Adrenal gland (tissue), 12 donors: ENCODE measurements around the gene SLC4A7. TPM values are rescaled to one million over a fixed set of nuclear protein-coding genes. Genes with fewer than 3 reads are reported as not detected.
"Not testable (repeated sequence)": the region's sequence is repeated elsewhere in the genome, so short reads cannot be mapped to it uniquely, and the experiment has no call there.

Source experiments
- DNase-seq, 7 donors: peaks; one replicate each; pipeline ENCODE4 v3.0.0-alpha.2; 2019 to 2020
- H3K27ac ChIP-seq, 5 donors: fragments of 200-600 bp; sonication (generic) in 4 of 5; 1 replicate in 3 of 5; 2 replicates in 2 of 5; pipeline versions ENCODE4 v1.5.1 to v1.8.0; 2016 to 2020; ENCODE audit warnings: mild to moderate bottlenecking in 1 of 5
- H3K27me3 ChIP-seq: fragments of 200-600 bp; 2 replicates; pipeline ENCODE4 v1.8.0; 2021
- H3K36me3 ChIP-seq, 2 donors: fragments of 200-600 bp; replicated peaks in 1 of 2; 1 replicate in 1 of 2; 2 replicates in 1 of 2; pipeline versions ENCODE4 v1.5.1 to v1.8.0; 2018 to 2022
- H3K4me1 ChIP-seq, 2 donors: fragments of 200-600 bp; replicated peaks in 1 of 2; 1 replicate in 1 of 2; 2 replicates in 1 of 2; pipeline versions ENCODE4 v1.5.1 to v1.8.0; 2018 to 2021
- H3K4me3 ChIP-seq, 4 donors: fragments of 200-600 bp; sonication (generic) in 3 of 4; one replicate each; pipeline ENCODE4 v1.5.1; 2016 to 2018
- H3K9me3 ChIP-seq, 3 donors: fragments of 200-600 bp; sonication (generic) in 1 of 3; replicated peaks in 1 of 3; 1 replicate in 2 of 3; 2 replicates in 1 of 3; pipeline versions ENCODE4 v1.5.1 to v1.8.0; 2016 to 2021
- CTCF ChIP-seq, 6 experiments: fragments of 450-650 bp in 4 of 6; fragments of 200-600 bp in 2 of 6; sonication (generic) in 1 of 6; IDR thresholded peaks; 1 replicate in 5 of 6; 2 replicates in 1 of 6; pipeline versions ENCODE4 v1.5.1 to v1.8.0; 2016 to 2021; ENCODE audit warnings: antibody characterized with exemption in 6 of 6, mild to moderate bottlenecking in 2 of 6, moderate library complexity in 1 of 6
- POLR2A ChIP-seq, 2 donors: fragments of 450-650 bp; IDR thresholded peaks; one replicate each; pipeline ENCODE4 v1.6.1; 2017; ENCODE audit warnings: antibody characterized with exemption in 2 of 2, mild to moderate bottlenecking in 2 of 2, moderate library complexity in 1 of 2
- WGBS, 4 donors: extraction: QIAGEN DNeasy Blood & Tissue Kit in 2 of 4; methylation state at CpG; one replicate each; pipeline versions ENCODE4 v1.1.5 to v1.1.7; 2013 to 2017; 5-methylcytosine and 5-hydroxymethylcytosine counted together
- intact Hi-C, 2 donors: fragments of 100-400 bp; cut with DNase I; formaldehyde crosslinking; loops; one replicate each; pipeline versions ENCODE4 v1.14.1 to v1.15.0; 2022 to 2023
- polyA plus RNA-seq, 3 donors: library from polyadenylated mRNA; stranded (reverse); fragments of 200-250 nt in 2 of 3; fragments of 350-450 nt in 1 of 3; fragmentation: Illumina TruSeq in 1 of 3; extraction: RNeasy Lipid Tissue Mini Kit (QIAGEN cat#74804) in 1 of 3; gene quantifications; one replicate each; pipeline ENCODE4 v1.2.3, GENCODE V29; 2013 to 2014
- total RNA-seq, 9 donors: library from RNA; depleted of rRNA in 4 of 9; stranded (reverse); fragments of >200 nt in 4 of 9; fragments of 120-200 nt in 1 of 9; fragmentation: NEBNext Ultra II Directional in 1 of 9; extraction: Animal tissue kit (Norgen Biotek cat#: 25700) in 1 of 9; gene quantifications; one replicate each; pipeline versions ENCODE4 v1.1.0 to v1.2.4, GENCODE V29; 2013 to 2023
- donor health status: healthy with polysubstance abuse.
- donor health status: Bipolar disorder and iron deficiency.
- donor health status: DM: yes; HTN: yes; CAD: no.
- donor health status: DM: no; HTN: no; CAD: no.
- donor health status: DM: no; HTN: no; CAD: no.
- donor health status: DM: yes; HTN: yes; CAD: no.

The SLC4A7 gene
- total and polyA plus RNA-seq, 12 donors = 2.7 to 34.5 (median 11.6) TPM

DNA sequence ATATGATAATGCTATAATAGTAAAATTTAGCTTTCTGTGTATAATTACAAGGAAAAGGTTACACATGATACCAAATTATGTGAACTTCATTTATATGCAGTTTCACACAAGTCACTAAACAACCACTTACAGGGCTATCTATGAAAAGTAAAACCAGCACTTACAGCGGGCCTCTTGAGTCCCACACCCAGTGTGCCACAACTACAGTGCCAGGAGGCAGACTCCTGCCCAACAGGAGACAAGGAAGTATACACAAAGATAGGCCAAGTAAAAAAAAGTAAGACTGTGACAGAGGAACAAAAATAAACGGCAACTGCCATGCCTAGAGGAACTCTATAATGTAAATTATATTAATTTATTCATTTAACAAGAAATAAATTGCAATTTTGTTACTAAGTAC lies 61.6 kb downstream of the SLC4A7 start:
- Histone ChIP-seq H3K36me3 (peaks cover 0 to 8% of the 10 kb centered on the region in 2 donors), H3K9me3 (no peaks in the 10 kb centered on the region), H3K4me1 (no peaks in the 10 kb centered on the region), H3K4me3 (no peak overlapping the region), H3K27me3 (no peaks in the 10 kb centered on the region), H3K27ac (no peak overlapping the region)
- intact Hi-C loops = no loop called here
- TF ChIP-seq CTCF (IDR thresholded peaks at IDR 0.05) (no peak), POLR2A (IDR thresholded peaks at IDR 0.05) (no peak)
- no peak for DNase-seq
- 91 to 100% (median 93%) methylated on average over 2 of the region's 2 CpGs for WGBS, 4 donors

DNA sequence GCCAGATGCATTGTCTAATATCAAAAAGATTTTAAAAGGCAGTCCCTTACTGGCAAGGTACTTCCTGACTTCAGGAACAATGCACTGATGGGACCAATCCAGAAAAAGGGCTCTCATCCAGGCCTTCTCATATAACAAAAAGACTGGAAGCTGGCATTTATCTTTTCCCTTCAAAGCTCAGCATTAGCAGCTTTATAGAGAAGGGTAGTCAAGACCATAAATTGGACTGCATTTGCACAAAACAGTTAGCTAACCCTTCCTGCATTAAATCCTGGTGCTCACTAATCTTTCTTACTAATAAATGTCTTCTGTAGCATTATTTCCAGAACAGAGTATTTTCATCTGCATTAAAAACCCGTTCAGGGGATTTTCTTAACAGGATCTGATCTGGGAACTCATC lies 69.0 kb downstream of the SLC4A7 start:
- H3K27ac ChIP-seq = no peak overlapping the region
- intact Hi-C loops = no loop called here
- H3K27me3 ChIP-seq = no peaks in the 10 kb centered on the region
- no peaks in the 10 kb centered on the region for H3K4me1 ChIP-seq
- no peaks in the 10 kb centered on the region for H3K9me3 ChIP-seq
- H3K36me3 ChIP-seq = peaks cover 0 to 8% of the 10 kb centered on the region in 2 donors
- WGBS, 4 donors = 76 to 97% (median 88%) methylated on average over 1 of the region's 1 CpG
- DNase-seq = no peak
- H3K4me3 ChIP-seq = no peak overlapping the region
- no peak for TF ChIP-seq CTCF (IDR thresholded peaks at IDR 0.05)
- TF ChIP-seq POLR2A (IDR thresholded peaks at IDR 0.05) = no peak

GRCh38 chr3:27392950-27393679 lies 91.1 kb downstream of the SLC4A7 start:
- TF ChIP-seq CTCF (IDR thresholded peaks at IDR 0.05) = no peak
- TF ChIP-seq POLR2A (IDR thresholded peaks at IDR 0.05) = no peak
- H3K27ac ChIP-seq = no peak overlapping the region
- H3K9me3 ChIP-seq = no peaks in the 10 kb centered on the region
- H3K36me3 ChIP-seq = no peaks in the 10 kb centered on the region
- intact Hi-C loops = no loop called here
- no peaks in the 10 kb centered on the region for H3K4me1 ChIP-seq
- 43 to 56% (median 52%) methylated on average over 3 of the region's 3 CpGs for WGBS, 4 donors
- H3K27me3 ChIP-seq = no peaks in the 10 kb centered on the region
- H3K4me3 ChIP-seq = no peak overlapping the region
- DNase-seq = no peak

- DNase-seq, intact Hi-C loops, H3K4me1 ChIP-seq, H3K27me3 ChIP-seq, H3K27ac ChIP-seq, H3K4me3 ChIP-seq, H3K36me3 ChIP-seq, H3K9me3 ChIP-seq: not testable (repeated sequence)
- 93 to 96% (median 95%) methylated on average over 10 of the region's 10 CpGs for WGBS, 4 donors
These were observed 91.8 kb downstream of the SLC4A7 start for GRCh38 chr3:27392414-27392813.

DNA sequence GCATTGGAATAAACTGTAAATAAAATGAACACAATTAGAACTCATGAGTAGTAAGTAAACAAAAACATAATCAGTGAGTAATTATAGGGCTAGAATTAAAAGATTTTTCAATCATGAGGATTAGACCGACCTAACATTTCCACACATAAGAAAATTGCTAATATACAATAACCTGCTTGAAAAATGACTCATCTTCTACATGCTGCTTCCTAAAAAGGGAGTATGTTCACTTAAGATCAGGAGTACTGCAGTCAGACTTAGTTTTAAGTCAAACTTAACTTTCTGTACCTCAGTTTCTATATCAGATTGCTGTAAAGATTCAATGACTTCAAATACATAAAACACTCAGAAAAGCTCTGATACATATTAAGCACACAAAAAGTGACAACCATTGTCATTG lies 92.4 kb downstream of the SLC4A7 start:
- TF ChIP-seq CTCF (IDR thresholded peaks at IDR 0.05) = no peak
- no peak for TF ChIP-seq POLR2A (IDR thresholded peaks at IDR 0.05)
- Histone ChIP-seq H3K4me1 (no peaks in the 10 kb centered on the region), H3K27me3 (no peaks in the 10 kb centered on the region), H3K4me3 (no peak overlapping the region), H3K27ac (no peak overlapping the region), H3K36me3 (no peaks in the 10 kb centered on the region), H3K9me3 (no peaks in the 10 kb centered on the region)
- WGBS, 4 donors = 92 to 100% (median 97%) methylated on average over 1 of the region's 1 CpG
- intact Hi-C loops = no loop called here
- no peak for DNase-seq
